ENCODE results near the gene MED25.

DNA sequence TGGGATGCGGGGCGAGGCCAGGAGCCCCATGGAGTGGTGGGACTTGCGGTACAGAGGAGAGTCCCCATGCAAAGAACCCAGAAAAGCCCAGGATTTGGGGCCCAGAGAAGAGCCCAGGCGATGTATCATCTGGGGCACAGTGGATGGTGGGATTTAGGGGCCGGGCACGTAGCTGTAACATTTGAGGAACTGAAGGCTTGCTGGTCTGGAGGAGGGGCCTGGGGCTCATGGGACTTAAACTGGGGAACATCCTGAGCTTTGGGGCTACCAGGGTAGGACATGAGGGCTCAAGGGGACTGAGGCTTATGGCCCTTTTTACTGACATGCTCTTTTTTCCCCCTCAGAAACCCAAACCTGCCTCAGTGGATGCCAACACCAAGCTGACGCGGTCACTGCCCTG lies 13.5 kb downstream of the MED25 start:
- TF ChIP-seq, protein P1, sequence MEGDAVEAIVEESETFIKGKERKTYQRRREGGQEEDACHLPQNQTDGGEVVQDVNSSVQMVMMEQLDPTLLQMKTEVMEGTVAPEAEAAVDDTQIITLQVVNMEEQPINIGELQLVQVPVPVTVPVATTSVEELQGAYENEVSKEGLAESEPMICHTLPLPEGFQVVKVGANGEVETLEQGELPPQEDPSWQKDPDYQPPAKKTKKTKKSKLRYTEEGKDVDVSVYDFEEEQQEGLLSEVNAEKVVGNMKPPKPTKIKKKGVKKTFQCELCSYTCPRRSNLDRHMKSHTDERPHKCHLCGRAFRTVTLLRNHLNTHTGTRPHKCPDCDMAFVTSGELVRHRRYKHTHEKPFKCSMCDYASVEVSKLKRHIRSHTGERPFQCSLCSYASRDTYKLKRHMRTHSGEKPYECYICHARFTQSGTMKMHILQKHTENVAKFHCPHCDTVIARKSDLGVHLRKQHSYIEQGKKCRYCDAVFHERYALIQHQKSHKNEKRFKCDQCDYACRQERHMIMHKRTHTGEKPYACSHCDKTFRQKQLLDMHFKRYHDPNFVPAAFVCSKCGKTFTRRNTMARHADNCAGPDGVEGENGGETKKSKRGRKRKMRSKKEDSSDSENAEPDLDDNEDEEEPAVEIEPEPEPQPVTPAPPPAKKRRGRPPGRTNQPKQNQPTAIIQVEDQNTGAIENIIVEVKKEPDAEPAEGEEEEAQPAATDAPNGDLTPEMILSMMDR (conservative IDR thresholded peaks at IDR 0.05; ENCODE audit: low read depth, low read length): no peak
- TF ChIP-seq EZH2 (IDR thresholded peaks at IDR 0.05; ENCODE audit: low read length, unreplicated experiment) (no peak), EZH2phosphoT487 (IDR thresholded peaks at IDR 0.05; ENCODE audit: borderline replicate concordance, low read length) (no peak)
